DMS153 (cell line): ENCODE measurements around the gene HOPX.
"Not testable (repeated sequence)": the region's sequence is repeated elsewhere in the genome, so short reads cannot be mapped to it uniquely, and the experiment has no call there.

Experiments
- DNase-seq: peaks from one replicate; lab custom pipeline; 2025; lab: John Stamatoyannopoulos, UW

HOPX gene

DNA sequence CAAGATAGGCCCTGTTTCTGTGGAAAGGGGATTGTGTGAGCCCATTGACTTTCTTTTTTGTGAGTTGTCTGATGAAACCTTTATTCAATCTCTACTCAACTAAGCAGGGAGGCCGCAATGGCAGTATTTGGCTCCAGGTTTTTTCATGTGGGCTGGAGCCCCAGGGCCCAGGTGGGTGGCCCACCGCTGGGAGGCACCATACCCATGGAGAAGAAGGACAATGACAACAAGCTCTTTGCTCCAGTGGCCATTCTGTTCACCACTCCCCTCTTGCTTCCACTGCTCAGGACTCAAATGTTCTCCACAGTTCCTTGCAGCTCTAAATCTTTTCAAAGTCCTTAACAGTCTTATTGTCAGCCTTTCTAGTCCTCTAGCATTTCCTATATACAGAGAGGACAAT, 54.1 kb downstream of the HOPX start:
- DNase-seq: no peak

GRCh38 chr4:56626420-56626819, 54.7 kb downstream of the HOPX start:
- DNase-seq: no peak

- no peak for DNase-seq
Measured at GRCh38 chr4:56622176-56622575, 58.9 kb downstream of the HOPX start.

- DNase-seq: no peak
Measured at GRCh38 chr4:56619816-56620215, 61.3 kb downstream of the HOPX start.

GRCh38 chr4:56619160-56619559, 61.9 kb downstream of the HOPX start:
- DNase-seq: no peak

DNA sequence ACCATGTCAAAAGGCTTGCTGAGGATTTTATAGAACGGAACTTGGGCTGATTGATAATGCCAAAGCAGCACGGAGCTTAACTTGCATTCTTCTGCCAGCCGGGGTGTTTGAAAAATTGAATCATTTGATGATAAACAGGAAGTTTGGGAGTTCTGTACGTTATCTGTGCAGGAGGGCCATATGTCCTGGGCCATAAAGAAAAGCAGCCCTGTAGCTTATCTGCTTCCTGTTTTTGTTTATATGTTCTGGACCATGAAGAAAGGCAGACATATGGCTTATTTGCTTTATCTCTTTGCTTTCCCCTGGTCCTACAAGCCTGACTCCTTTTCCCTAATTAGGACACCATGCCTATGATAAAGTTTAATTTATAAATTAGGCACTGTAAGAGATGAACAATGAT, 62.4 kb downstream of the HOPX start:
- no peak for DNase-seq

GRCh38 chr4:56613101-56613862, 67.8 kb downstream of the HOPX start:
- no peak for DNase-seq

GRCh38 chr4:56612282-56612681, 68.8 kb downstream of the HOPX start:
- no peak for DNase-seq

DNA sequence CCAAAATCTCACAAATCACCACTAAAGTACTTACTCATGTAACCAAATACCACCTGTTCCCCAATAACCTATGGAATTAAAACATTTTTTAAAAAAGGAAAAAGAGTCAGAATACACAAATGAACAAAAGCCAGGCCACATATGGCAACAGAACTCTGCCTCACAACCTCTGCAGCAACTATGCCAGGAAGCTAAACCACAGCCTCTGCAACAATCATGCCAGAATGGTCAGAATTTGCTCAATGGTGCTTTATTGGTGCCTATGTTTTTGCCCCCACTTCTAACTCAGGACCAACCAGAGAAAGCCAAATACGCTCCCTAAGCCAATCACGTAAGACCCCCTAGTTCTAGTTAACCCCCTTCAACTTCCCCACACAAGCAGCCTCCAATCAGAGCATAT, 69.6 kb downstream of the HOPX start:
- no peak for DNase-seq

GRCh38 chr4:56610170-56610569, 70.9 kb downstream of the HOPX start:
- DNase-seq: not testable (repeated sequence)

DNA sequence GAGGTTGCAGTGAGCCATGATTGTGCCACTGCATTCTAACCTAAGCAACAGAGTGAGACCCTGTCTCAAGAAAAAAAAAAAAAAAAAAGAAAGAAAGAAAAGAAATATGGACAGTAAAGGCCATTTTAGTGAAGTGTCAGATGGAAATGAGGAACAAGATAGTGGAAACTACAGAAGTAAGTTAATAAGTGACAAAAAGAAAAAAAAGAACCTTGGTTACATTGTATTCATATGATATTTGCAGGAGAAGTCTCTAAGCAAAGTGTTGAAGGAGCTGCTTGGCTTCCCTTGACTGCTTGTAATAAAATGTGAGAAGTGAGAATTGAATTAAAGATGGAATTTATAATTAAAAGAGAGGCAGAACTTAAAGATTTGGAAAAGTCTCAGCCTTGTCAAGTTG, 73.2 kb downstream of the HOPX start:
- DNase-seq: no peak

DNA sequence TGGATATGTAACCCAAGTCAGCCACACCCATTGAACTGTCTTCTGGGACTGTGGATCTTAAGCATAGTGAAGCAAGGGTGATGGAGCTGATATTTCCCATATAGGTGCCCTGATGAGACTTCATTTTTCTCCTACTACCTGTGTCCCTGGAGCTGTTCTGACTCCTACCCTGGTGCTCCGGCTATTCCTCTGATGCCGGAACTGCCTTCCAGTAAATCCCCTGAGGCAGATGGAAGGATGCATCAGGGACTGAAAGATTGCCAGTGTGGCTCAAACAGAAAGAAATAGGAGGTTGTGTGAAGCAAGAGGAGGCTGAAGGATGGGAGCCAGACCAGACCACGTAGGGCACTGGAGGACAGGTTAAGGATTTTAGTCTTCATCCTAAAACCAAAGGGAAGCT, 74.7 kb downstream of the HOPX start:
- DNase-seq: no peak

GRCh38 chr4:56605464-56605863, 75.6 kb downstream of the HOPX start:
- DNase-seq: not testable (repeated sequence)

GRCh38 chr4:56603297-56603696, 77.8 kb downstream of the HOPX start:
- no peak for DNase-seq
